NCI-H2227 (cell line): Measurements from ENCODE around the gene VRK3.

Experiments used
- DNase-seq: peaks from one replicate; lab custom pipeline; 2025; ENCODE audit not compliant: unreplicated experiment; lab: John Stamatoyannopoulos, UW

Gene VRK3

GRCh38 chr19:50036908-50037307 lies 11.7 kb upstream of the VRK3 start:
- no peak for DNase-seq

GRCh38 chr19:50030937-50031336 lies 5.8 kb upstream of the VRK3 start:
- no peak for DNase-seq

GRCh38 chr19:50030225-50030624 lies 5.1 kb upstream of the VRK3 start:
- no peak for DNase-seq

- DNase-seq: no peak
These were observed 1.4 kb upstream of the VRK3 start for GRCh38 chr19:50026550-50026906.

GRCh38 chr19:50025794-50026549 lies 800 bp upstream of the VRK3 start, which contains the start of gene ZNF473:
ZNF473 (plus strand) TSS chr19:50026005; CDS start chr19:50031083, 5,078 bp downstream.
- peak; percentile 95 for DNase-seq

GRCh38 chr19:50024719-50025021 lies 502 bp downstream of the VRK3 start:
- DNase-seq: no peak

- no peak for DNase-seq
These were observed 2.3 kb downstream of the VRK3 start for GRCh38 chr19:50022823-50023222.

- DNase-seq: no peak
These were observed 4.7 kb downstream of the VRK3 start for GRCh38 chr19:50020481-50020880.

- DNase-seq: no peak
These were observed 8.9 kb downstream of the VRK3 start for GRCh38 chr19:50016225-50016807.

GRCh38 chr19:50008532-50008931 lies 16.6 kb downstream of the VRK3 start:
- DNase-seq: peak; percentile 29

- DNase-seq: no peak
These were observed 17.2 kb downstream of the VRK3 start for GRCh38 chr19:50007947-50008346.

GRCh38 chr19:50007170-50007569 lies 18.0 kb downstream of the VRK3 start:
- DNase-seq: no peak

- no peak for DNase-seq
These were observed 19.7 kb downstream of the VRK3 start for GRCh38 chr19:50005428-50005827.

- no peak for DNase-seq
These were observed 21.3 kb downstream of the VRK3 start for GRCh38 chr19:50003810-50004419.

- no peak for DNase-seq
These were observed 21.9 kb downstream of the VRK3 start for GRCh38 chr19:50003254-50003788.

- no peak for DNase-seq
These were observed 22.7 kb downstream of the VRK3 start for GRCh38 chr19:50002386-50002960.

- DNase-seq: no peak
These were observed 23.4 kb downstream of the VRK3 start for GRCh38 chr19:50001775-50002174.

- DNase-seq: no peak
These were observed 24.2 kb downstream of the VRK3 start for GRCh38 chr19:50000841-50001557.

GRCh38 chr19:50000038-50000840 lies 24.9 kb downstream of the VRK3 start:
- DNase-seq: no peak

GRCh38 chr19:49999371-50000010 lies 25.7 kb downstream of the VRK3 start:
- DNase-seq: no peak
